ENCODE results near the gene KANK2. TPM values are rescaled to one million over a fixed set of nuclear protein-coding genes. Genes with fewer than 3 reads are reported as not detected.

KANK2 gene
- total and polyA plus RNA-seq, 2 of the 13 experiments (the other 11 are each of a cell fraction or from before 2014, with no cell fraction given), result 5.7 to 12.9 TPM

DNA sequence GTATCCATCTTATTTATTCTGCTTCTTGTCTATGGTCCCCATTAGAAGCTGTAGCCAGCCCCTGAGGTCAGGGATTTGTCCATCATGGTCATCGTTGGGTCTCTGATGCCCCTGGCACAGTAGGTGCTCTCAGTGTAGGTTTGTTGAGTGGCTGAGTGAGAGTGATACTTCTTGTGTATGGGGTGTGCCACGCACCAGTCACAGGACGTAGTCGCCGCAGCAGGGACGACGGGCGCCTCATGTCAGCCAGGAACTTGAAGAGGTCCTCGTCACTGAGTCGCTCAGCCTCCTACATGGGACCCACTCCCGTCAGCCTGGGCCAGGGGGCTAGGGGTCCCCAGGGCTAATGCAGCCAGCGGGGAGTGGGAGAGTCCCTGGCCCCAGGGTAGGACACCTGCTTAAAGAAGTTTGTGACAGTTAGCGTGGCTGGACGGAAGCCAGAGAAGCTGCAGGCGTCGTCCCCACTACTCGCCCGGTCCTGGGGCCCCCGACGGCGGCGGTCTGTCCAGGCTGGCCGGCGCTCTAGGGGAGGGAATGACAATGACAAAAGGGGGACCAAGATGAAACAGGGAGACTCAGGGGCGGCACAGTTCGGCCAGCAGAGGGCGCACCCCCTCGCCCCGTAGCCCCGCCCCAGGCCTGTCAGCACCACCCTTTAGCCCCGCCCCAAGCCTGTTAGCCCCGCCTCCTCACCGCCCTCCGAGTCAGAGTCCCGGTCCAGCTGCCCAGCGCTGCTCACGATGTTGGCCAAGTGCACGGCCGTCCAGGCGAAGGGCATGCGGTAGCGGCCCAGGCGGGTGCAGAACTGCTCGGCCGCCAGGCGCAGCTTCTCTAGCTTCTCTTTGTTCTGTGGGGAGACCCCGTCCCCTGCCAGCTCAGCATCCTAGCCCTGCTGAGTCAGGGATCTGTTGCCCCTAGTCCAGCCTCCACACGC is 45.8 kb upstream of the KANK2 start (continued):
- TF ChIP-seq U2AF1 (optimal IDR thresholded peaks at IDR 0.05; ENCODE audit: low read depth, low read length) (no peak), ZBTB38 (CRISPR knock-in tag; IDR thresholded peaks at IDR 0.05) (peak; percentile 46; the same call in 1 of the 2 replicates), ZKSCAN8 (CRISPR knock-in tag; IDR thresholded peaks at IDR 0.05; ENCODE audit: borderline replicate concordance) (no peak), ZBTB42 (CRISPR knock-in tag; IDR thresholded peaks at IDR 0.05) (no peak), ZFP41 (CRISPR knock-in tag; IDR thresholded peaks at IDR 0.05; ENCODE audit: borderline replicate concordance) (no peak), ZNF253 (CRISPR knock-in tag; IDR thresholded peaks at IDR 0.05; ENCODE audit: borderline replicate concordance) (no peak), ZNF367 (CRISPR knock-in tag; IDR thresholded peaks at IDR 0.05; ENCODE audit: borderline replicate concordance) (no peak), HNRNPK (IDR thresholded peaks at IDR 0.05; ENCODE audit: low read depth, low read length, poor library complexity, severe bottlenecking) (peak; percentile 26), ZSCAN29 (CRISPR knock-in tag; conservative IDR thresholded peaks at IDR 0.05) (no peak), HOXA9 (CRISPR knock-in tag; IDR thresholded peaks at IDR 0.05; ENCODE audit: borderline replicate concordance) (no peak), GTF2F1 (IDR thresholded peaks at IDR 0.05; ENCODE audit: low read length) (no peak), ZNF616 (CRISPR knock-in tag; IDR thresholded peaks at IDR 0.05; ENCODE audit: low read depth) (peak; percentile 52), ZBTB1 (CRISPR knock-in tag; IDR thresholded peaks at IDR 0.05; ENCODE audit: borderline replicate concordance) (no peak), GATA4 (IDR thresholded peaks at IDR 0.05; ENCODE audit: borderline replicate concordance, low read depth) (no peak), ZBTB7B (CRISPR knock-in tag; IDR thresholded peaks at IDR 0.05) (peak; percentile 48; the same call in 1 of the 2 replicates), NAIF1 (CRISPR knock-in tag; IDR thresholded peaks at IDR 0.05; ENCODE audit: borderline replicate concordance) (no peak), ZNF816 (CRISPR knock-in tag; IDR thresholded peaks at IDR 0.05; ENCODE audit: borderline replicate concordance) (no peak), MXI1 (IDR thresholded peaks at IDR 0.05; ENCODE audit: borderline replicate concordance, low read depth, low read length) (peak; percentile 36; the same call in 1 of the 3 replicates), ZNF672 (CRISPR knock-in tag; IDR thresholded peaks at IDR 0.05) (no peak), ZNF782 (CRISPR knock-in tag; IDR thresholded peaks at IDR 0.05; ENCODE audit: borderline replicate concordance) (peak; percentile 64; the same call in 1 of the 2 replicates), EED (CRISPR knock-in tag; IDR thresholded peaks at IDR 0.05) (no peak), ZNF20 (CRISPR knock-in tag; IDR thresholded peaks at IDR 0.05) (no peak)
- TF ChIP-seq, protein P1, sequence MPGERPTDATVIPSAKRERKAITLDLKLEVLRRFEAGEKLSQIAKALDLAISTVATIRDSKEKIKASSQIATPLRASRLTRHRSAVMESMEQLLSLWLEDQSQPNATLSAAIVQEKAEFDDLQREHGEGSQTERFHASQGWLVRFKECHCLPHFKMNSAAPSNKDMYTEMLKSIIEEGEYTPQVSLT (CRISPR knock-in tag; IDR thresholded peaks at IDR 0.05; ENCODE audit: borderline replicate concordance, low read depth), result no peak
- TF ChIP-seq, protein P2, sequence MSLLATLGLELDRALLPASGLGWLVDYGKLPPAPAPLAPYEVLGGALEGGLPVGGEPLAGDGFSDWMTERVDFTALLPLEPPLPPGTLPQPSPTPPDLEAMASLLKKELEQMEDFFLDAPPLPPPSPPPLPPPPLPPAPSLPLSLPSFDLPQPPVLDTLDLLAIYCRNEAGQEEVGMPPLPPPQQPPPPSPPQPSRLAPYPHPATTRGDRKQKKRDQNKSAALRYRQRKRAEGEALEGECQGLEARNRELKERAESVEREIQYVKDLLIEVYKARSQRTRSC (CRISPR knock-in tag; IDR thresholded peaks at IDR 0.05; ENCODE audit: low read depth), result no peak
- TF ChIP-seq, protein P3, sequence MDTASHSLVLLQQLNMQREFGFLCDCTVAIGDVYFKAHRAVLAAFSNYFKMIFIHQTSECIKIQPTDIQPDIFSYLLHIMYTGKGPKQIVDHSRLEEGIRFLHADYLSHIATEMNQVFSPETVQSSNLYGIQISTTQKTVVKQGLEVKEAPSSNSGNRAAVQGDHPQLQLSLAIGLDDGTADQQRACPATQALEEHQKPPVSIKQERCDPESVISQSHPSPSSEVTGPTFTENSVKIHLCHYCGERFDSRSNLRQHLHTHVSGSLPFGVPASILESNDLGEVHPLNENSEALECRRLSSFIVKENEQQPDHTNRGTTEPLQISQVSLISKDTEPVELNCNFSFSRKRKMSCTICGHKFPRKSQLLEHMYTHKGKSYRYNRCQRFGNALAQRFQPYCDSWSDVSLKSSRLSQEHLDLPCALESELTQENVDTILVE (CRISPR knock-in tag; IDR thresholded peaks at IDR 0.05), result no peak; the same call in 1 of the 2 replicates
- TF ChIP-seq, protein P4, sequence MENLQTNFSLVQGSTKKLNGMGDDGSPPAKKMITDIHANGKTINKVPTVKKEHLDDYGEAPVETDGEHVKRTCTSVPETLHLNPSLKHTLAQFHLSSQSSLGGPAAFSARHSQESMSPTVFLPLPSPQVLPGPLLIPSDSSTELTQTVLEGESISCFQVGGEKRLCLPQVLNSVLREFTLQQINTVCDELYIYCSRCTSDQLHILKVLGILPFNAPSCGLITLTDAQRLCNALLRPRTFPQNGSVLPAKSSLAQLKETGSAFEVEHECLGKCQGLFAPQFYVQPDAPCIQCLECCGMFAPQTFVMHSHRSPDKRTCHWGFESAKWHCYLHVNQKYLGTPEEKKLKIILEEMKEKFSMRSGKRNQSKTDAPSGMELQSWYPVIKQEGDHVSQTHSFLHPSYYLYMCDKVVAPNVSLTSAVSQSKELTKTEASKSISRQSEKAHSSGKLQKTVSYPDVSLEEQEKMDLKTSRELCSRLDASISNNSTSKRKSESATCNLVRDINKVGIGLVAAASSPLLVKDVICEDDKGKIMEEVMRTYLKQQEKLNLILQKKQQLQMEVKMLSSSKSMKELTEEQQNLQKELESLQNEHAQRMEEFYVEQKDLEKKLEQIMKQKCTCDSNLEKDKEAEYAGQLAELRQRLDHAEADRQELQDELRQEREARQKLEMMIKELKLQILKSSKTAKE (CRISPR knock-in tag; IDR thresholded peaks at IDR 0.05; ENCODE audit: borderline replicate concordance), result no peak

All from HepG2 (cell line).